HG02623 (cell line): Measurements from ENCODE around the gene MCOLN3.
A peak's percentile ranks its signal among the peaks of the same experiment; 100 is the strongest.
"Not testable (repeated sequence)": the region's sequence is repeated elsewhere in the genome, so short reads cannot be mapped to it uniquely, and the experiment has no call there.

Experiments used
- ATAC-seq: cut with Tn5 transposase; IDR thresholded peaks from one replicate; pipeline ENCODE4 v1.9.1; 2021; ENCODE audit warnings: moderate library complexity; ENCODE audit not compliant: unreplicated experiment

The MCOLN3 gene

DNA sequence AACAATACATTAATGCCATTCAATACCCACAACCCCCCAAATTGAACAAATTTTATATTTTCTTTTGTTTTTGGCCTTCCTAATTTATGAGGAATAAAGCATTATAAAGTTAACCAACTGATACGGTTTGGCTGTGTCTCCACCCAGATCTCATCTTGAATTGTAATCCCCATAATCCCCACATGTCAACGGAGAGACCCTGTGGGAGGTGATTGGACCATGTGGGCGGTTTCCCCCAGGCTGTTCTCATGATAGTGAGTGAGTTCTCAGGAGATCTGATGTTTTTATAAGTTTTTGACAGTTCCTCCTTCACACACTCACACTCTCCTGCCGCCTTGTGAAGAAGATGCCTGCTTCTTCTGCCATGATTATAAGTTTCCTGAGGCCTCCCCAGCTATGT is 6.4 kb upstream of the MCOLN3 start:
- ATAC-seq: no peak

DNA sequence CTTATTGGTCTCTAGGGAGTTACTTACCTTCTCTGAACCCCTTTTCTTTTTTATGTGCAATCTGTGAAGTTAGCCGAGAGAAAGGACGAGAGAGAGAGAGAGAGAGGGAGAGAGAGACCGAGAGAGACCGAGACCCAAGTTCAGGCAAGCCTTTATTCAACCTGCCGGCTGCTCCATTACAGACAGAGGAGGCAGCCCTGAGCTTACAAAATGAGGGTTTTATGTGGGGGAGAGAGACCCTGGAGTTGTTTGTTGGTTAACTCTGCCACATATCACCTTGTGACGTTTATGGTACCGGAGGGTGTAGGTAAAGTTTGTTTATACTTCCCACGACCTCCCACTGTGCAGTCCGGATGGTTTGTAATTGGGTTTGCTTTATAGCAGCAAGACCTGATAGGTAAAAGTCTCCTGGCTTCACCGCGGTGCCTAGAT is 1.5 kb upstream of the MCOLN3 start:
- ATAC-seq: no peak

DNA sequence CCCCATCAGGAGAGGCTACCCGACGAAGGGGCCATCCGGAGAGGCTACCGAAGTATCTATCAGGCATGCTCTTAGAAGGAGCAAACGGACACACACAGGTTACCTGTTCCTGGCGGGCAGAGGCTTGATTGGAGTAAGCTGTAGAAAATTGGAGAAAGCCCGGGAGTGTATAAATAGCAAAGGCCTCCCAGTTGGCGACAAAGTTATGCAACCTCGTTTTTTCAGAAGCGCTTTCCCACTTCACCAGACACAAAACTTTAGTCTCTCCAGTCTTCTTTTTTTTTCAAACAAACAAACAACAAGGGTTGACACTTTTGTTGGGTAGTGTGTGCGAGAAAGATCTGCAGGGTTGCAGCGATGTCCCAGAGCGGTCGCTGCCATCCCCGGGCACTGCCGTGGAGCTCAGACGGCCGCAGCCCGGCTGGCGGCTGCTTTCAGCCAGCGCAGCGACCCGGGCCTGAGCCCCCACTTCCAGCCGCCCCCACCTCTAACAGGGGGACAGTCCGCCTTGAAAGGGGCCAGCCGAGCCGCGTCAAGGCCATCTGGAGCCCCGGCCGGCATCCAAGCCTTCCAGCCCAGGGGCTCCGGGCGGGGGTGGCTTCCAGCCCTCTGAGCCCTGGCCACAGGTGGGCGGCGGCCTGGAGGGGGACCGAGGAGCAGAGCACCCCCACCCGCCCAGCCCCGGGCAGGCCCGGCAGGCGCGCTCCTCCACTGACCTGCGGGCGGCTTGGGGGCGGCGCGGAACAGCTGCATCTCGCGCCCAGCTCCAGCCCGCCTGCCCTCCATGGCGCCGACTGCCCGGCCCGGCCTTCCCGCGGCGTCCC is 616 bp downstream of the MCOLN3 start:
- ATAC-seq: peak; percentile 44

DNA sequence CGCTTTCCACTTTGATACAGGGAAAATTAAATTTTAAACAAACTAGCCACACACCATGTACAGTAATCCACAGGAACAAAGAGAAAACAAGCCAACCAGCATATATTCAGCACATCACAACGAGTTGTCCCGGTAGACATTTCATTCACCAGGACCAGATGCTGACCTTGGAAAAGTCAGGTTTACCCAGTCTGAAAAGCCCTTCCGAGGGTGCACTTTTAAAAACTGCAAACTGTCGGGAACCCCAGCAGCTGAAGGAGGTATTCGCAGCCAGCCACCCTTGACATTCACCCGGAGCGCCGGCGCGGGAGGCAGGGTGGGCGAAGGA is 1.2 kb downstream of the MCOLN3 start:
- ATAC-seq: no peak

DNA sequence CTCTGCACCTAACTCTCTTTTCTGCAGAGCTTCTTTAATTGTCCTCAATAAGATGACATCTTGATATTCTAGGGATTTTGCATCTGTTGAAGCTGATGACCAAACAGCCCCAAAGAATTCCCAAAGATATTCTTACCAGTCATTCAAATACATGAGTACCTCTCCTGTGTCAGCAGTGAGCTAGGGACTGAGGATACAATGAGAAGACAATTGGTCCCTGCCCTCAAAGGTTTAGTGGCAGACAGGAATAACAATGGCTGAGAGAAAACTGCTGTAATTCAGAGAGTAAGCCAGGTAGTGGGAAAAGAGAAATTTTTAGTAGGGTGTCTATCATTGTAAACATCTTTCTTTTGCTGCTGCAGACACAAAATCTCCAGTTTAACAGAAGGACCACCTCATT is 5.9 kb downstream of the MCOLN3 start:
- no peak for ATAC-seq

DNA sequence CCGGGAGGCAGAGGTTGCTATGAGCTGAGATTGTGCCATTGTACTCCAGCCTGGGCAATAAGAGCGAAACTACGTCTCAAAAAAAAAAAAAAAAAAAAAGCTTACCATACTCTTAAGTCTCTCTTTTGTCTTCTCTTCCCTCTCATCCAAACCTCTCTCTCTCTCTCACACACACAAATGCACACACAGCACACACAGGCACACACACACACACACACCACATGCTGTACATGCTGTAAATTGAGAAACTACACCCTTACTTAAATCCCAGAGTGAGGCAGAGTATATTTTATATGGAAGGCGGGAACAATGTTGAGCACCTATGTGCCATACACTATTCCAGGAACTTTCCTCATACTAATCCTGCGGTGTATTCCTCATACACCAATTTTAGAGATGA is 6.5 kb downstream of the MCOLN3 start:
- no peak for ATAC-seq

DNA sequence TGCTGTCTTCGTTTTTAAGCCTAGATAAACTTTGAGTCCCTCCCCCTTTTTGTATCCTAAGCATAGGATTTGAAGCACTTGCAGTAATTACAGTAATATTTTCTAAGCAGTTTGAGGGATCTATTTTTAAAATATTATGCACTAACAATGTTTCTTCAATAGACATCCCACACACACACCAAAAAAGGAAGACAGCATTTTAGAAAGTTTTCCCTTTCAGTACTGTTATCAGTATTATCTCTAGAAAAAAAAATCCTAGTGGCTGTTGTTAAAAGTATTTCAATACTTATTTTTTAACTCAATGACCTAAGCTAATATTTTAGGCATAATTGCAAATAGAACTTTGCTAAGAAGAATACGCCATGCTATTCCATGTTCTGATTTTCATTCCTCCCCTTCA is 15.1 kb downstream of the MCOLN3 start:
- no peak for ATAC-seq

DNA sequence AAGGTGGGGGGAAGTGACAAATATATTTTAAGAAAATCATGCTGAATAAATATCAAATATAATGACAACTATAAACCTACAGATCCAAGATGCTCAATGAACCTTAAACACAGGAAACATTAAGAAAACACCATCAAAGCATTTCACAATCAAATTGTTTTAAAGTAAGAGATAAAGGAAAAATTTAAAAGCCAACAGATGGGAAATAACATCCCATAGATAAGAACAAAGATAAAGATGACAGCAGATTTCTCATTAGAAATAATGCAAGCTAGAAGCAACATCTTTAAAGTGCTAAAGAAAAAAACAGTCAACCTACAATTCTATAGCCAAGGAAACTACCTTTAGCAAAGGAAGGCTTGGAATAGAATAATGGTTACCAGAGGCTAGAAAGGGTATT is 17.8 kb downstream of the MCOLN3 start:
- ATAC-seq: no peak

DNA sequence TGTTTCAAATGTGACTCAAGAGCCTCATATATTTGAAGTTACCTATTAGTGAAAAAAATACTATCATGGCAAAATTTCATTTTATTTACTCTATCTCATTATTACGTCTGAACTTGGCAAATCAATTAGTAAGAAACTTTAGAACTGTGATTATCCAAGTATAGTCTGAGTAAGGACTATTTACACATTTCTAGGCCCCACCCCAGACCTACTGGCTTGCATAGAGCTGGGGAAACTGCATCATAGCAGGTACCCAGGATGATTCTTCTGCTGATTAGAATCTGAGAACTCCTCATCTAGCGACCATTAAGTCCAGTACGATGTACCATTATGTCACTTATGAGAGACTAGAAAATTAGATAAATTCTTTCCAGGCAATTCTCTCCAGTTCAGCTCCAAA is 20.1 kb downstream of the MCOLN3 start:
- ATAC-seq: no peak

DNA sequence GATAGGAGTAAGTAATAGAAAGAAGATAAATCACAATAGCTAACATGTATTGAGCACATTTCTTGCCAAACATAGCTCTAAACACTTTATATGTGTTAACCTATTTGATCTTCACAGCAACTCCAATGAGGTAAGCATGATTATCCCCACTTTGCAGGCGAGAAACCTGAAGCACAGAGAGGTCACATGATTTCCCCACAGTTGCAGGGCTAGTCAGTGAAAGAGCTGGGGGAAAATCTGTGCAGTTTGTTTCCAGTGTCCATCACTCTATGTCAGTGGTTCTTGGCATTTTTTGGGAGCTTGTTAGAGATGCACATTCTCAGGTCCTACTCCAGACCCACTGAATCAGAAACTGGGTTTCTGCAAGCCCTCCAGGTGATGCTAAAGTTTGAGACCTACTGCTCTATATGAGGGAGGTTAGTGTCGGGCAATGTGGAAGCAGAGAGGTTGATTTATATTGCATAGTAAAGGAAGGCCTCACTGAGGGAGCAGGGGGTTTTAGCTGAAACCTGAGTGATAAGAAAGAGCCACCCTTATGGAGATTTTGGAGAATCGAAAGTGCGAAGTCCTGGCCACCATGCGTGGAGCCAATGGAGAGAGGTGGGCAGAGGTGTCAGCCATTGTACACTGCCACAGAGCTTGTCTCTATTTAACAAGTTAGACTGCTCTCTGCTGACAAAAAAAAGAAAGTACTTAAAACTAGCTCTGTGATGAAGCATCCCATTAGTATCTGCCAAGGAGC is 20.9 kb downstream of the MCOLN3 start:
- ATAC-seq: peak; percentile 78

DNA sequence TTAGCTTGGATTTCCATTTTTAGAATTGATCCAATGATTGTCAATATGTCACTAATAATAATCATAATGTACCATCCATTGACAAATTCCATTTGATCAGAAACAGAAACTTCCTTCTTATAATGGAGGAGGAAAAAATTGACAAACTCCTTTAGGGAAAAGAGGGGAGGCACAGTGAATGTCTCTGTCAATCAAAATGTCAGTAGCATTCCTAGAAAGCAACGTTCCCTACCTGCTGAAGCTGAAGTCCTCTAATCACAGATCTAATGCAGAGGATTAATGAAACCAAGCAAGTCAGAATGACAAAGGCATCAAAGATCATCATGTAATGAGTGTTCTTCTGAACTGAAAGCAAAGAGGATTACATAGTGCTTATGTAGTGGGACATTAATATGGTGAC is 22.4 kb downstream of the MCOLN3 start:
- ATAC-seq: no peak

DNA sequence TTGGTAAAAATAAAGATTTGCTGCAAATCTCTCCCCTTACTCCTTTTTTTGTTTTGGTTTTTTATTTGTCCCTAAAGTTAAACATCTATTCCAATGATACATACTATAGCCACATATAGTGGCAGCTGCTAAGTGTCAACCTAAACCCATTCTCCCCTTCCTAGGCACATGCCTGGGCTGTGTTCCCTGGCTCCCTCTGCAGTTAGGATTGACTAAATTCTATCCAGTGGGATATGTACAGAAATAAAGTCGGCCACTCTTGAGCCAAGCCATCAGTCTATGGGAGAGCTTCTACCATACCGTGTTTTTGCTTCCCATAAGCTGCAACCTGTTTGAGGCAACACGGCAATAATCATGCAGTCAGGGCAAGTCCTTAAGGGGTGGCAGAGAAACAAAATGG is 23.6 kb downstream of the MCOLN3 start:
- no peak for ATAC-seq

DNA sequence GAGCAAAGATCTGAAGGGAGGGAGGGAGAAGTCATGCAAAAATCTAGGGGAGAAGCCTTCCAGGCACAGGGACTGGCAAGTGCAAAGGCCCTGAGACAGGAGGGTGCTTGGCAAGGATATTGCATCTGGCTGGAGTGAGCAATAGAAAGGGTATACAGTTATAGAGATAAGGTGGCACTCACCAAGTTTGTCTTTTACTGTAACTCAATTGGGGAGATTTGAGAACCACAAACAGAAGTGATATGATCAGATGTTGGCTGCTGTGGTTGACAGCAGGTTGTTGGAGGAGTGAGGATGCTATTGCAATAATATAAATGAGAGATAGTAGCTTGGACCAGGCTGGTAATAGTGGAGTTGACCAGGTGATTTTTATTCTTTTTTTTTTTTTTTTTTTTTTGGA is 25.6 kb downstream of the MCOLN3 start:
- ATAC-seq: no peak

DNA sequence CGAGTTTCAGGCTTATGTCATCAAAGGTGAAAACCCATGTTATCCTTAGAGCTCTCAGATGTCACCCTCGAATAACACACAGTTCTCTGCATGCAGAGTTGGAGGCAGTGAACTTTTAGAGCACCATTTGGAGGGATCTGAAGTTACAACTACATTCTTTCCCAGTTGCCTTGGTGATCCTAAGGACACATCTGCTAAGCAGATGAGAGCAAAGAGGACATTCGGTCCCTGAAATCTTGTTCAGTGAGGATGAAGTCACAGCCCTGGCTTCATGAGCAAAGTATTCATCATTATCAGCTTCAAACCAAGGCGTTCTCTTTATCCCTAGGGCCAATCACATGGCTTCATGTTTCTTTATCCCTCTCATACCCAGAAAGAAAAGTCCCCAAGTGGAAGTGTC is 28.3 kb downstream of the MCOLN3 start:
- ATAC-seq: no peak

DNA sequence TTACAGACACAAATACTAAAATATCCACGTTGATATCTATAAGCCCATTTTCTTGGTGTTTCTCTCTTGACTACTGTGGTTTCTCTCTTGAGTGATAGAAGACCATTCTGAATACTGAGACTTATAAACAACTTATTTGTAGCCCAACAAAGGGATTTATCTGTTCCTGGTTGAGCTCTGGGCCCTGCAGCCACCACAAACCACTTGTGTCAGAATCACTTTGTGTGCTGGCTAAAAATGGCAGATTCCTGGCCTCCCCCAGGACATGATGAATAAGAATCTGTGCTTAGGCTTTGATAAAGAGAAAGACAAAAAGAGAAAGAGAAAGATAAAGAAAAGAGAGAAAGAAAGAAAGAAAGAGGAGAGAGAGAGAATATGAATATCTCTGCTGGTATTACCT is 32.5 kb downstream of the MCOLN3 start:
- ATAC-seq: no peak

DNA sequence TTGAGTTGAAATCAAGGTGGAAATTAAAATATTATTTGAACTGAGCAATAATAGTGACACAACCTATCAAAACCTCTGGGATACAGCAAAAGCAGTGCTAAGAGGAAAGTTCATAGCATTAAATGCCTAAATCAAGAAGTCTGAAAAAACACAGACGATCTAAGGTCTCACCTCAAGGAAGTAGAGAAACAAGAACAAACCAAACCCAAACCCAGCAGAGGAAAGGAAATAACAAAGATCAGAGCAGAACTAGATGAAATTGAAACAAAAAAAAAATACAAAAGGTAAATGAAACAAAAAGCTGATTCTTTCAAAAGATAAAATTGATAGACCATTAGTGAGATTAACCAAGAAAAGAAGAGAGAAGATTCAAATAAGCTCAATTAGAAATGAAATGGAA is 42.7 kb downstream of the MCOLN3 start:
- not testable (repeated sequence) for ATAC-seq

DNA sequence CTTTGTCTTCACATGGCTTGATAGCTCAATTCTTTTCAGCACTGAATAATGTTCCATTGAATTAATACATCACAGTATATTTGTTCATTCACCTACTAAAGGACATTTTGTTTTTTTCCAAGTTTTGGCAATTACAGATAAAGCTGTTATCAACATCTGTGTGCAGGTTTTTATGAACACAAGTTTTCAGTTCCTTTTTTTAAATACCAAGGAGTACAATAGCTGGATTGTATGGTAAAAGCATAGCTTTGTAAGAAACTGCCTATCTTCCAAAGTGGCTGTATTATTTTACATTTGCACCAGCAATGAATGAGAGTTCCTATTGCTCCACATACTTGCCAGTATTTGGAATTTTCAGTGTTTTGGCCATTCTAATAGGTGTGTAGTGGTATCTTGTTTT is 46.6 kb downstream of the MCOLN3 start:
- no peak for ATAC-seq

DNA sequence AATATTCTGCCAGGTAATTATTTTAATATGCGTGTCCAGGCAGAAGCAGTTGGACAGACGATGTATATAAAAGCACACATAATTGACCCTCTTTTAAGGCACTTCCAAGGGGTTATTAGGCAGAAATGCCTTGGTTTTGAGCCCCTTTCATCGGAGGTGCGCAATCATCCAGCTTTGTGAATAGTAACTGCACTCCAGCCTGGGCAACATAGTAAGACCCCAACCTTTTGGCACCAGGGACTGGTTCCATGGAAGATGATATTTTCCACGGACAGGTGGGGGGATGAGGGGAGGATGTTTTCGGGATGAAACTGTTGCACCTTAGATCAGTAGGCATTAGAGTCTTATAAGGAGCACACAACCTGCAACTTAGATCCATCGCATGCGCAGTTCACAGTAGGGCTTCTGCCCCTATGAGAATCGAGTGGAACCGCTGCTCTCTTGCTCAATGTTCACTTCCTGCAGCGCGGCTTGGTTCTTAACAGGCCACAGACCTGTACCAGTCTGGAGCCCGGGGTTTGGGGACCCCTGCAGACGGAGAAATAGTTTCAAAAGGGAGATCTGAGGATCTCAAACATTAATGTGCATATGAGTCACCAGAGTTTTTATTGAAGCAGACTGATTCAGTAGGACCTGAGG is 49.5 kb downstream of the MCOLN3 start:
- no peak for ATAC-seq

DNA sequence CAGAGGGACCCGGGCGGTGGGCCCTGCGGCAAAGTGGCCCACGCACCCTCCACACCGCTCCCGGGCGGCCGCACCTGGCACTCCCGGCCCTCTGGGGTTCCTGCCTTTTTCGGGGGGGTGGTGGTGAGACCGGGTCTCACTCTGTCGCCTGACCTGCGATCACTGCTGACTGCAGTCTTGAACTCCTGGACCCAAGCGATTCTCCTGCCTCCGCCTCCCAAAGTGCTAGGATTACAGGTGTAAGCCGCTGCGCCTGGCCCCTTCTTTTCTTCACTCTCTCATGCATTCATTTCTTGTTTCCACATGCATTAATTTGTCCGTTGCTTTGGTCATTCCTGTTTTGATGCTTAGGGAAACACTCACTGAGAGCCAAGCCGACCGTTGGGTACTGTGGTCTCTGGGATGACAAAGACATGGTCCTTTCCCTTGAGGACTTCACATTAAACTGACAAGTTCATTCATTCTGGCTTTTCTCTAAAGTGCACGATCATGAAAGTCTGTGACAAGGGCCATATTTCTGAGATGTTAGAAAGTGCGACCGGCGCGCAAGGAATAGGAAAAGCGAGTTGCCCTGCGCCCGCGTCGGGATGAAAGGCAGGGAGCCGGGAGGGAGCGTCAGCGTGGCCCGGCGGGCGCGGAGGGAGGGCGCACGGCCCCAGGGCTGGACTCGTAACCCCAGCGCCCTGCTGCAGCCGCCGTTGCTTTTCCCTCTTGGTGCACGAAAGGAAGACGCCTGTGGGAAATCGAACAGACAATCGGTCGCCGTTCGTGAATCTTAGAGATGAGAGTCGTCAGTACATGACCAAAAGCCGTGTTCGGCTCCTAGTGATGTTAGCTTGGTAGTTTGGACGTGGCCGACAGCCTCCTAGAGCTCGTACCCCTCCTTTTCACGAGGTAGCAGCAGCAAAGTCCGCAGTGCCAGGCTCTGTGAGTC is 50.4 kb downstream of the MCOLN3 start:
- ATAC-seq: no peak

DNA sequence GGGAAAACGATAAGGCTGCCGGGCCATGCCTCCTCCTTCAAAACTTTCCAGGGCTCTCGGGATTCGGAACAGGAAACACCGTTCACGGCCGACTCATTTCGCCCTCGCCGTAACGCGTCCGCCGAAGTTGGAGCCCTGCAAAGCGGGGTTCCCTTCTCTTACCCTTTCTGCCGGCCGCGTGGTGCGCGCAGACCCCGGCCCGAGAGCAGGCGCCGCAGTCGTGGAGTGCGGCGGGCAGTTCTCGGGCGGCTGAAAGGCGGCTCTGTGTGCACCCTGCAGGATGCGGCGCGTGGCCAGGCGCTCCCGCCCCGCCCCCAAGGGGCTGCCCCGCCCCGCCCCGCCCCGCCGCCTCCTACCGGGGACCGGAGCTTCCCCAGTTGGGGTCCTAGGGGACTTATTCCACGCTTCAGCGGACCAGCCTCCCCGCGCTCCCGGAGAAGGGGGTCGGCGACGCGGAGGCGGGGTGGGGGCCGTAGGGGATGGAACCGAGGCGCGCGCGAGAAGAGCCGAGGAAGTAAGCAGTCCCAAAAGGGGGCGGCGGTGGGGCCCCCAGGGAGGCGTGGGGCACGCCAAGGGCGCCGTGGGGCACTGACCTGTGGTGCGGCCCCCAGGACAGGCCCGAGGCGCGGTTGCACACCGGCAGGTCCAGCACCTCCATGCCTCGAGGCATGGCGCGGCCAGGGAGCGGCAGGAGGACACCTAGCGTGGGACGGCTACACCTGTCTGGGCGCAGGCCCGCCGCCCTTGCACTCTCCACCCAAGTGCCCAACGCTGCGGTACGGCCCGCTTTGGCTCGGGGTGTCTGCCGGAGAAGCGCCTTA is 51.2 kb downstream of the MCOLN3 start, which contains the start of gene MCOLN2:
Gene MCOLN2 (minus strand): TSS at position 268 of the 821 bp plus-strand sequence. CDS start 241 bp downstream, at position 27.
- peak; percentile 39 for ATAC-seq
